SK-N-MC (cell line): ENCODE results near the gene REL.
"Not testable (repeated sequence)": the region's sequence is repeated elsewhere in the genome, so short reads cannot be mapped to it uniquely, and the experiment has no call there.

Experiments
- EZH2 ChIP-seq: fragments of 200-600 bp; sonication (generic); IDR thresholded peaks from one replicate; pipeline ENCODE4 v1.6.1; 2017; ENCODE audit warnings: antibody characterized with exemption
- POLR2AphosphoS5 ChIP-seq: IDR thresholded peaks from 2 replicates; pipeline ENCODE4 v1.6.1; 2012; ENCODE audit warnings: mild to moderate bottlenecking, low read depth, low read length, borderline replicate concordance

GRCh38 chr2:60905867-60906266 is 24.5 kb downstream of the REL start:
- not testable (repeated sequence) for TF ChIP-seq EZH2, POLR2AphosphoS5
